ENCODE results near the gene ZBED4.

The ZBED4 gene

DNA sequence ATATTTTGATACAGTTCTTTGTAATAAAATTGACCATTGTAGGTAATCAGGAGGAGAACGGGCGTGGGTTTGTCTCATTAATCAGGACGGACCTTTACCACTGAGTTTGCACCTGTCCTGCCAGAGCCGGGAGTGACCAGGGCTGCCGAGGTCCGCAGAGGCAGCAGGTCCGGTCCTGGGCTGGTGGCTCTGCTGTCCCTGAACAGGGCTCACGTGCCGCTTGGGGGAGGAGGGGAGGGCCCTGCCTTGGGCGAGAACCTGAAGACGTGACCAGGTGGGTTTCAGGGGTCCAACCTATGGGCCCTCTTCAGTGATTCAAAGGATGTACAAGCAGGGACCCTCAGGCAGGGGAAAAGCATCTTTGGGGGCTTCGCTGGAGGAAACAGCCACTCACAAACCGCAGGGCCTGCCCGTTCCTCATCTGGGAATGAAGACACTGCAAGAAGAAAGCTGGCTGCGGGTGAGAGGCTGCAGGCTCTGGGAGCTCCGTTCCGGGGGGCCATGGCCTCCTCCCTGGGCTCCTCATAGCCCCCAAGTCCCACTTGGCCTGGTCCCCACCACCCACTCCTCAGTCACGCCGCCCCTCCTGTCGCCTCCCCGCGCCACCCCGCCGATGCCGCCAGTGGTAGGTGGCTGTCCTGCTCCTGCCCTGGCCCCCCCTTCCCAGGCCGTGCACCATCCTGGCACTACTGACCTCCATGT, 74.0 kb downstream of the ZBED4 start:
- no peak overlapping the region for H3K4me3 ChIP-seq (ENCODE audit: low read length in 2 of 2)
- peak overlapping the region; percentile 95 for H2AFZ ChIP-seq (ENCODE audit: low read length)
- H2BK12ac ChIP-seq (ENCODE audit: low read length): peak overlapping the region; percentile 58
- H3K14ac ChIP-seq (ENCODE audit: low read length): no peak overlapping the region
- no peak for DNase-seq (ENCODE audit: low spot score)
- no CpG with 5 or more reads among the region's 26 CpGs for WGBS, 2 donors (ENCODE audit: extremely low coverage in 2 of 2, insufficient read length in 2 of 2, insufficient replicate concordance in 1 of 2)
- peaks cover 5 to 6% of the 10 kb centered on the region in 2 donors for H3K36me3 ChIP-seq (replicated peaks in 1 of 2; ENCODE audit: control insufficient read depth in 2 of 2, insufficient read depth in 2 of 2, low read length in 2 of 2)
- no peak overlapping the region for H3K27ac ChIP-seq (replicated peaks; ENCODE audit: low read length)
- H3K27me3 ChIP-seq (ENCODE audit: control insufficient read depth in 3 of 3, insufficient read depth in 3 of 3, low read depth in 1 of 3, low read length in 3 of 3): peaks cover 0 to 12% (median 10%) of the 10 kb centered on the region in 3 experiments
- peak overlapping the region; percentile 66 for H2BK5ac ChIP-seq (ENCODE audit: low read length)
- no peak overlapping the region for H3K4ac ChIP-seq (ENCODE audit: low read length)
- peak overlapping the region; percentile 3 for H4K91ac ChIP-seq (ENCODE audit: low read depth, low read length, poor library complexity)
- H3K4me2 ChIP-seq (ENCODE audit: insufficient read depth, low read length, poor library complexity, severe bottlenecking): no peak overlapping the region
- H2AK5ac ChIP-seq (ENCODE audit: low read depth, low read length): peak overlapping the region; percentile 75
- no peak overlapping the region for H2BK120ac ChIP-seq (ENCODE audit: low read depth, low read length)
- peak overlapping the region; percentile 80 for H3K23ac ChIP-seq (ENCODE audit: low read depth, low read length, poor library complexity)
- peaks cover 3% of the 10 kb centered on the region for H3K79me1 ChIP-seq (ENCODE audit: low read depth, low read length)
- peak overlapping the region; percentile 43 for H4K8ac ChIP-seq (ENCODE audit: low read depth, low read length)
- H3K9me3 ChIP-seq (replicated peaks in 1 of 2; ENCODE audit: control insufficient read depth in 2 of 2, insufficient read depth in 1 of 2, low read depth in 1 of 2, low read length in 2 of 2): no peaks in the 10 kb centered on the region
- peaks cover 3 to 5% of the 10 kb centered on the region in 2 donors for H3K4me1 ChIP-seq (ENCODE audit: control insufficient read depth in 2 of 2, insufficient read depth in 1 of 2, low read depth in 1 of 2, low read length in 2 of 2)
- peak overlapping the region; percentile 80 for H3K18ac ChIP-seq (ENCODE audit: low read length)
- H3K9ac ChIP-seq (ENCODE audit: low read depth, low read length, poor library complexity): no peak overlapping the region
- peak overlapping the region; percentile 75 for H2BK15ac ChIP-seq (ENCODE audit: low read length)

DNA sequence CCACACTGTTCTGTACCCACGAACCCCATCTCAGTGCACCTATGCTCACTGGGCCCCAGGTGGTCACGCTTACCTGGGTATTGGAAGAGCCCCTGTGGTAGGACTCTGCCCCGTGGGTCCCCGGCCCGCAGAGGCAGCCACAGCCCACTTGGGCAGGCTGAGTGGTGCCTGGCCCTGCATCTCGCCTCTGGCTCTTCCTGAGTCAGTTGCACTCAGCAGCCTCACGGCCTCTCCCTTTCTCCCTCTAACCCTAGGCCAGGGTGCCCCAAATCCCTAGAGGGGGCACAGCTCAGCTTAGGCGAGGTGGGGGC, 74.5 kb downstream of the ZBED4 start:
- Histone ChIP-seq H3K9me3 (replicated peaks in 1 of 2; ENCODE audit: control insufficient read depth in 2 of 2, insufficient read depth in 1 of 2, low read depth in 1 of 2, low read length in 2 of 2) (no peaks in the 10 kb centered on the region), H3K14ac (ENCODE audit: low read length) (no peak overlapping the region), H3K4me2 (ENCODE audit: insufficient read depth, low read length, poor library complexity, severe bottlenecking) (no peak overlapping the region), H4K91ac (ENCODE audit: low read depth, low read length, poor library complexity) (peak overlapping the region; percentile 3), H3K4me3 (ENCODE audit: low read length in 2 of 2) (no peak overlapping the region), H3K4ac (ENCODE audit: low read length) (no peak overlapping the region), H3K18ac (ENCODE audit: low read length) (peak overlapping the region; percentile 38), H2AFZ (ENCODE audit: low read length) (no peak overlapping the region), H3K4me1 (ENCODE audit: control insufficient read depth in 2 of 2, insufficient read depth in 1 of 2, low read depth in 1 of 2, low read length in 2 of 2) (peaks cover 3 to 5% of the 10 kb centered on the region in 2 donors), H3K36me3 (replicated peaks in 1 of 2; ENCODE audit: control insufficient read depth in 2 of 2, insufficient read depth in 2 of 2, low read length in 2 of 2) (peaks cover 5 to 6% of the 10 kb centered on the region in 2 donors), H2BK120ac (ENCODE audit: low read depth, low read length) (no peak overlapping the region), H3K9ac (ENCODE audit: low read depth, low read length, poor library complexity) (no peak overlapping the region), H2AK5ac (ENCODE audit: low read depth, low read length) (peak overlapping the region; percentile 90), H2BK5ac (ENCODE audit: low read length) (peak overlapping the region; percentile 66), H3K27ac (replicated peaks; ENCODE audit: low read length) (no peak overlapping the region), H3K23ac (ENCODE audit: low read depth, low read length, poor library complexity) (peak overlapping the region; percentile 80), H3K27me3 (ENCODE audit: control insufficient read depth in 3 of 3, insufficient read depth in 3 of 3, low read depth in 1 of 3, low read length in 3 of 3) (peaks cover 0 to 12% (median 10%) of the 10 kb centered on the region in 3 experiments), H4K8ac (ENCODE audit: low read depth, low read length) (peak overlapping the region; percentile 43), H2BK15ac (ENCODE audit: low read length) (peak overlapping the region; percentile 75), H2BK12ac (ENCODE audit: low read length) (peak overlapping the region; percentile 41), H3K79me1 (ENCODE audit: low read depth, low read length) (peaks cover 3% of the 10 kb centered on the region)
- DNase-seq (ENCODE audit: low spot score): no peak
- WGBS, 2 donors (ENCODE audit: extremely low coverage in 2 of 2, insufficient read length in 2 of 2, insufficient replicate concordance in 1 of 2): no CpG with 5 or more reads among the region's 8 CpGs

DNA sequence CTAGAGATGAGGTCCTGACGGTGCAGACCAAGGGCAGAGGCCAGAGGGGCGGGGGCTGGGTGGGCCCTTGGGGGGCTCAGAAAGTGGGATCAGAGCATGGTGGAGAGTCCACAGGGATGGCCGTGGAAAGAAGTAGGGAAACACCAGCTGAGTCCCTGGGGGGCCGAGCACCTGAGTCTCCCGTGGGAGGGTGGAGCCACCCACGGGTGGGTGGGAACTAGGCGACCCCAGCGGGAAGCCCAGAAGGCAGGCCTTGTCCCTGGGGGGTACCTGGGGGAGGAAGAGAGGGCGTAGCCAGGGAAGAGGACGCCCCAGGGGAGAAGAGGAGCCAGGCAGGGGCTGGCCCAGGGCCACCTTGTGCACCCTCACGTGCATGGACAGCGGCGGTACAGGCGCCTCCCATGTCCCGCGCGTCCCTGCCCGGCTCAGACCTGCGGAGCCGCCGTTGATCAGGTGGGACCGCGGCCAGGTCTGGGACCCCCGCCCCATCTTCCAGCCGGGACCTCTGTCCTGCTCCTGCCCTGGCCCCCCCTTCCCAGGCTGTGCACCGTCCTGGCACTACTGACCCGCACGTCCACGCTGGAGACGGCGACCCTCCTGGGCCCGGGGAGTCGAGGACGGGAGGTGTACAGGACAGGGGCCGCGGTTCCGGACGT, 75.0 kb downstream of the ZBED4 start:
- Histone ChIP-seq H3K36me3 (replicated peaks in 1 of 2; ENCODE audit: control insufficient read depth in 2 of 2, insufficient read depth in 2 of 2, low read length in 2 of 2) (peaks cover 5 to 6% of the 10 kb centered on the region in 2 donors), H3K9ac (ENCODE audit: low read depth, low read length, poor library complexity) (no peak overlapping the region), H2BK5ac (ENCODE audit: low read length) (no peak overlapping the region), H2AFZ (ENCODE audit: low read length) (peak overlapping the region; percentile 92), H3K4me3 (ENCODE audit: low read length in 2 of 2) (no peak overlapping the region), H3K27ac (replicated peaks; ENCODE audit: low read length) (no peak overlapping the region), H3K14ac (ENCODE audit: low read length) (peak overlapping the region; percentile 47), H3K79me1 (ENCODE audit: low read depth, low read length) (peaks cover 3% of the 10 kb centered on the region), H2AK5ac (ENCODE audit: low read depth, low read length) (peak overlapping the region; percentile 90), H3K4me2 (ENCODE audit: insufficient read depth, low read length, poor library complexity, severe bottlenecking) (peak overlapping the region; percentile 25), H3K27me3 (ENCODE audit: control insufficient read depth in 3 of 3, insufficient read depth in 3 of 3, low read depth in 1 of 3, low read length in 3 of 3) (peaks cover 0 to 12% (median 10%) of the 10 kb centered on the region in 3 experiments), H3K4ac (ENCODE audit: low read length) (no peak overlapping the region), H3K9me3 (replicated peaks in 1 of 2; ENCODE audit: control insufficient read depth in 2 of 2, insufficient read depth in 1 of 2, low read depth in 1 of 2, low read length in 2 of 2) (no peaks in the 10 kb centered on the region), H2BK15ac (ENCODE audit: low read length) (peak overlapping the region; percentile 75), H2BK120ac (ENCODE audit: low read depth, low read length) (no peak overlapping the region), H4K8ac (ENCODE audit: low read depth, low read length) (peak overlapping the region; percentile 65), H4K91ac (ENCODE audit: low read depth, low read length, poor library complexity) (no peak overlapping the region), H3K18ac (ENCODE audit: low read length) (peak overlapping the region; percentile 44), H3K4me1 (ENCODE audit: control insufficient read depth in 2 of 2, insufficient read depth in 1 of 2, low read depth in 1 of 2, low read length in 2 of 2) (peaks cover 5 to 7% of the 10 kb centered on the region in 2 donors), H3K23ac (ENCODE audit: low read depth, low read length, poor library complexity) (no peak overlapping the region), H2BK12ac (ENCODE audit: low read length) (no peak overlapping the region)
- no peak for DNase-seq (ENCODE audit: low spot score)
- no CpG with 5 or more reads among the region's 38 CpGs for WGBS, 2 donors (ENCODE audit: extremely low coverage in 2 of 2, insufficient read length in 2 of 2, insufficient replicate concordance in 1 of 2)

Measured in neuronal stem cell (in vitro differentiated cells).